GM10248 (cell line): ENCODE results near the gene SPOCK2.
"Not testable (repeated sequence)": the region's sequence is repeated elsewhere in the genome, so short reads cannot be mapped to it uniquely, and the experiment has no call there.

Experiments
- CTCF ChIA-PET: fragments of 300-600 bp; sonication (Branson Sonifier 250); formaldehyde crosslinking; extraction: SDS; loops from one replicate; lab custom pipeline; 2021; ENCODE audit warnings: antibody characterized with exemption; lab: Yijun Ruan, JAX
- POLR2A ChIA-PET: fragments of 350-650 bp; sonication (Branson Sonifier 250); formaldehyde crosslinking; extraction: SDS; loops from one replicate; lab custom pipeline; 2020; ENCODE audit warnings: antibody characterized with exemption; lab: Yijun Ruan, JAX
- DNase-seq: peaks from one replicate; pipeline ENCODE4 v3.0.0; 2012; ENCODE audit errors: extremely low spot score
- CTCF ChIP-seq: IDR thresholded peaks from 2 replicates; pipeline ENCODE4 v1.5.1; 2012; ENCODE audit warnings: mild to moderate bottlenecking, low read depth; ENCODE audit errors: extremely low read depth, missing control alignments, control extremely low read depth

The SPOCK2 gene

GRCh38 chr10:72087969-72088888 lies at the start of gene SPOCK2:
Gene SPOCK2 (minus strand): TSS chr10:72088551. CDS start chr10:72088328, 223 bp downstream.
- CTCF ChIA-PET = interaction anchor here (0.7 to 2.6 kb wide), 8 partner anchors 9 to 251 kb away, joined by 3 to 9 read pairs (median 3); no protein-coding TSS in a partner anchor
- DNase-seq = peak; percentile 53
- TF ChIP-seq CTCF = no peak
- POLR2A ChIA-PET = no interaction called here

- no peak for TF ChIP-seq CTCF
- DNase-seq = no peak
- ChIA-PET POLR2A (no interaction called here), CTCF (interaction anchor here (1.1 to 1.2 kb wide), 2 partner anchors 21 to 22 kb away, joined by 3 to 4 read pairs; no protein-coding TSS in a partner anchor)
Observed at GRCh38 chr10:72137583-72137982, 49.2 kb upstream of the SPOCK2 start.

GRCh38 chr10:72136225-72136624 lies 47.9 kb upstream of the SPOCK2 start:
- DNase-seq, POLR2A ChIA-PET: not testable (repeated sequence)
- CTCF ChIA-PET = interaction anchor here (1.1 to 1.6 kb wide), 3 partner anchors 41 to 201 kb away, joined by 3 to 6 read pairs (median 3); no protein-coding TSS in a partner anchor

GRCh38 chr10:72134785-72135767 lies 46.7 kb upstream of the SPOCK2 start:
- ChIA-PET POLR2A (interaction anchor here (0.6 kb wide), 1 partner anchor 86 kb away, joined by 3 read pairs; no protein-coding TSS in a partner anchor), CTCF (interaction anchor here (1.1 to 3.3 kb wide), 7 partner anchors 7 to 202 kb away, joined by 3 to 22 read pairs (median 4); partner anchors contain the start of gene ANAPC16)
- no peak for DNase-seq
- TF ChIP-seq CTCF = no peak

- TF ChIP-seq CTCF = no peak
- ChIA-PET CTCF (interaction anchor here (1.1 to 3.3 kb wide), 12 partner anchors 9 to 206 kb away, joined by 3 to 22 read pairs (median 6); partner anchors contain the start of gene ANAPC16), POLR2A (interaction anchor here (1.3 kb wide), 1 partner anchor 140 kb away, joined by 5 read pairs; the partner anchor contains the start of gene DDIT4)
- peak; percentile 68 for DNase-seq
Observed at GRCh38 chr10:72133517-72133916, 45.2 kb upstream of the SPOCK2 start.

GRCh38 chr10:72132854-72133253 lies 44.5 kb upstream of the SPOCK2 start:
- POLR2A ChIA-PET = interaction anchor here (0.6 to 1.3 kb wide), 2 partner anchors 69 to 141 kb away, joined by 5 read pairs; partner anchors contain the start of gene DDIT4
- TF ChIP-seq CTCF = no peak
- CTCF ChIA-PET = interaction anchor here (1.0 to 3.3 kb wide), 18 partner anchors 9 to 207 kb away, joined by 3 to 22 read pairs (median 4); partner anchors contain the start of genes ANAPC16 and ASCC1
- no peak for DNase-seq
